HG02610 (cell line): ENCODE measurements around the gene WDR1.

Experiments used
- ATAC-seq: cut with Tn5 transposase; IDR thresholded peaks from one replicate; pipeline ENCODE4 v1.9.1; 2021; ENCODE audit warnings: mild to moderate bottlenecking, moderate library complexity; ENCODE audit not compliant: unreplicated experiment

WDR1 gene

DNA sequence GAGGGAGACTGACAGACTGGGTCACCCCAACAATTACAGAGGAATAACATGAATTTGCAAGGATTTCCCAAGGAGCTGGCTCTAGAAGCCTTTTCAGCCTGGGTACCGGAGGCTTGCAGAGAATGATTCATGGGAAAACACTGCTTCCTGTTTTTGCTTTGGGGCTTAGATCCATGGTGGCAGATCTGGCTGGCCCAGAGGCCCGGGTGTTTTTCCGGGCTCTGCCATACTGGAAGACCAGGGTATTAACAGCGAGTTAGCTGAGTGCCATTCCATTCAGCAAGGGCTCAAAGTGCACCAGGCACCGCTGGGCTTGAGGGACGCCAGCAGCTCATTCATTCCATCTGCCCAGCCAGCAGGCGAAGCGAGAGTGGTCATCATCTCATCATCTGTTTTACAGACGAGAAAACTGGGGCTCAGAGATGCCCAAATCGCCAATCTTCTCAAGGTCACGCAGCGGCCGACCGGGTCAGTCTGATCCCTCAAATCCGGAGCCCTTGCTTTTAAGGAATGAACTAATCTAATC is 1.3 kb downstream of the WDR1 start:
- no peak for ATAC-seq

DNA sequence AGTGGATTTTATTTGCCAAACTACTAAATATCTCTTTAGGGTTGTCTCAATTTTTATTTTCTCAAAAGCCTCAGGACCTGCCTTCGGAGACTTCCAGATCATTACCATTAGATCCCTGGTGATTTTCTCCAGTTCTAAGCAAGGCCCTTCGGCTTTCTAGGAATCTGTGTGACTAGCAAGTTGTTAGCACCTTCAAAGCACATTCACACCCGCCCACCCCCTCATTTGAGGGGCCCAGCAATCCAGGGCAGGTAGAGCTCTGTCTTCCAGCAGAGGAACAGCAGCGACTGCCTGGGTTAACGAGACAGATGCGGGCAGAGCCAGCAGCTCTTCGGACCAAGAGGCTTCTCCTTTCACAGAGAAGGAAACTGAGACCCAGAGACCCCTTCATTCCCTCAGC is 2.0 kb downstream of the WDR1 start:
- no peak for ATAC-seq

DNA sequence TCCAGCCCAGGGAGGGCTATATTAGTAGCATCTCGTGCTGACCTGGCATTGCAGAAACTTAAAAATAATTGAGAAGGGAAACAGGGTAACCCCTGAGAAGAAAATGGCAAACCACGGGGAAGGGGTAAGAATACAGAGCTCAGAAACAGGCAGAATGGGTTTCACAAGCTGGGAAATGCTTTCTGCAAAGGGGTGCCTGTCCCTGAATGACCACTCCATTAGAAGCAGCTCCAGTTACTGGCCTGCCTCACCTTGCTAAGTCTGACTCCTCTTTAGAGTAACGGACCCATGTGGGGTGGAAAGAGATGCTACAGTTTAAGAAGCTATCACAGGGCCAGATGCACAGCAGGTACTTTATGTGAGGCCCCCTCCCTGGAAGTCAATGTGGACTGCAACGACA is 2.5 kb downstream of the WDR1 start:
- ATAC-seq = no peak

DNA sequence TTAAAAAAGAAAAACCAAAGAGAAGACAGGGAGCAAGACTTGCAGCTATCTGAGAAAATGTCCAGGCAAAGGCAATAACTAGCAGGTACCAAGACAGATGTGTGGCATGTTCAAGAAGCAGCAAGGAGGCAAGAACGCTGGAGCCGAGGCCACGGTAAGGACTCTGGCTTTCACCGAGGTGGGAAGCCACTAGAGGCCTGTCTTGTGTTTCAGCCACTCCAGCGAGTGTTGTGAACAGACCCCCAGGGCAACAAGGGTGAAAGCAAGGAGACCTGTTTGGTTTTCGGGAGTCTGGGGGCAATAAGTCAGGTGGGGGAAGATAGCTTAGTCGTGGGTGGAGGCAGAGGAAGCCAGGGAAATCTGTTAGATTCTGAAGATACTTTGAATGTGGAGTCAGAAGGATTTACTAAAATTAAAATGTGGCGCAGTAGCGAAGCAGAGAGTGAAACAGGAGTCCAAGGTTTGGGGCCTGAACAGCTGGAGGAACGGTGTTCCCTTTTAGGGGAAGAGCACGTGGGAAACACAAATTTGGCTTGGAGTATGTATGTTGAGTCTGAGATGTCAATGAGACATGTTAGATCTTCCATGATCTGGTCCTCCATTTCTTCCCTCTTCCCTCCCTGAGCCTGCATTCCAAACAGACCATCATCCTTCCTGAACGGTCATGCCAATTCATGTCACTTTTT is 3.1 kb downstream of the WDR1 start:
- no peak for ATAC-seq

DNA sequence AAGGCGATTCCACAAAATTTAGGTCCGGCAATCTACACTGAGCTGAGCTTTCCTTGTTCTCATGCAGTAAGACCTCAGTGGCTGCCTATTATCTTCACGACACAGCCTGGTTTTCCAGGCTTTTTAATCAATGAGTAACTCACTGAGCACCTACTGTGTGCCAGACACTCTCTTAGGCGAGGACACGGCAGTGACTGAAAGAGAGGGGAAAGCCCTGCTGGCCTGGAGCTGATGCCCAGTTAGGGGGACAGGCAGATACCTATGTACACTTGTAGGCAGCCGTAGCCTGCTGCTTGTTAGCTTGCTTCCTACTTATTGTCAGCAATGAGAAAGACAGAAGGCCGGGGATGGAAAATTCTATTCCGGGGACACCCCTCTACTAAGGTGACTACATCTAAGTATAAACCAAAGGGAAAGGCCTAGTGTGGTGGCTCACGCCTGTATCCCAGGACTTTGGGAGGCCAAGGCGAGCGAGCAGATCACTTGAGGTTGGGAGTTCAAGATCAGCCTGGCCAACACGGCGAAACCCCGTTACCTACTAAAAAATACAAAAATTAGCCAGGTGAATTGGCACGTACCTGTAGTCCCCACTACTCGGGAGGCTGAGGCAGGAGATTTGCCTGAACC is 3.8 kb downstream of the WDR1 start:
- no peak for ATAC-seq

DNA sequence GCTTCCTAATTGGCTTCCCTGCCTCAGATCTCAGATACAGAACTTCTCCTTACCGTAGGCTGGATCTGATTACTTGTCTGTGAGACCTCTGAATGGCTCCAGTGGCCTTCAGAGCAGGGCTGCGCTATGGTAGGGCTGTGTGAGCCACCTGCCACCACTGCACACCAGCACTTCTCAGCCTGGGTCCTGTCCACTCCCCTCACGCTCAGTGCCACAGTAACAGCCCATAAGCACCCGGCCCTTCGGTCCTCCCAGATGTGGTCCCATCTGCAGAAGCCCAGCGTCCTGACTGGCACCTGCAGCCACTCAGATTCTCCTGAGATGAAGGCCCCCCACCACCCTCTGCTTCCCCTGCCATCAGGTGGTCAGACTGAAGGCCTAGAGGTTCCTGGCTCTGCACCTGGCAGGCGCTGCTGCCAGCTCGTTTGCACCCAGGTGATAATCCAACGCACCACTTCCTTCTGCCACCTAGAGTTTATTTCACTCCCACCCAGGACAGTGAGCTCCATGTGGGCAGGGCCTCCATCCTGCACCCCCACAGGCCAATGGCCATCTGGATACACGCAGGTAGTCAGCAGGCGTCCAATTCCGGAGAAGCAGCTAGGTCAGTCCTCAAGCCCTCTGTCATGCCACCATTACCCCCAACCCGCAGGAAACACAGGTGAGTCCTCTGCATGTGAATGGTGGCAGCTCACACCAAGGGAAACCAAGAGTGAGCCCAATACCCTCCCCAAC is 5.4 kb downstream of the WDR1 start:
- no peak for ATAC-seq

DNA sequence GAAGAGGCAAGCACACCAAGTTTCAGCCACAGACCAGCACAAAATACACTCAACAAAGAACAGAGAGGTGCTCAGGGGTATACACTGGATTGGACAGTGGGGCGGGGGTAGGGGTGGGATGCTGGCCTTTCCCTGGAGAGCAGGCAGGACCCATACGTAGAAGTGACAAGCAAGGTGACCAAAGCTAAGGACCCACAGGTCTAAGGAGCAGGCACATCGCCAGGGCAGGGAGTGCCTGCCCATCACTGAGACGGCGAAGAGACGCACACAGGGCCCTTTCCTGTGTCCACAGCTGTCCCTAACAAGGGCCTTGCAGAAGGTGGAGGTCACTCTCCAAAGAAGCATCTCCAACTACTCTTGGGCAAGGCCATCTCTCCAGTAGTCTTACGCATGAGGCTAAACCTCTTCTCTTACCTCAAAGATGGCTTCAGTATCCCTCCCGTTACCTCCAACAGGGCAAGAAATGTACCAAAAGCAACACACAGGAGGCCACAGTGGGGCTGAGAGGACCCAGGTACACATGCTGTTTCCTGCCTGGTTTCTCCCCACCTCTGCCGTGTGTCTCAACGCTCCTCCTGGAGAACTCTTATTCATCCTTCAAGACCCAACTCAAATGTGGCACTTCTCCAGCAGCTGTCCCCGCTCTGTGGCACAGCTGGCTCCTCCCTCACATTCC is 6.5 kb downstream of the WDR1 start:
- ATAC-seq = no peak

DNA sequence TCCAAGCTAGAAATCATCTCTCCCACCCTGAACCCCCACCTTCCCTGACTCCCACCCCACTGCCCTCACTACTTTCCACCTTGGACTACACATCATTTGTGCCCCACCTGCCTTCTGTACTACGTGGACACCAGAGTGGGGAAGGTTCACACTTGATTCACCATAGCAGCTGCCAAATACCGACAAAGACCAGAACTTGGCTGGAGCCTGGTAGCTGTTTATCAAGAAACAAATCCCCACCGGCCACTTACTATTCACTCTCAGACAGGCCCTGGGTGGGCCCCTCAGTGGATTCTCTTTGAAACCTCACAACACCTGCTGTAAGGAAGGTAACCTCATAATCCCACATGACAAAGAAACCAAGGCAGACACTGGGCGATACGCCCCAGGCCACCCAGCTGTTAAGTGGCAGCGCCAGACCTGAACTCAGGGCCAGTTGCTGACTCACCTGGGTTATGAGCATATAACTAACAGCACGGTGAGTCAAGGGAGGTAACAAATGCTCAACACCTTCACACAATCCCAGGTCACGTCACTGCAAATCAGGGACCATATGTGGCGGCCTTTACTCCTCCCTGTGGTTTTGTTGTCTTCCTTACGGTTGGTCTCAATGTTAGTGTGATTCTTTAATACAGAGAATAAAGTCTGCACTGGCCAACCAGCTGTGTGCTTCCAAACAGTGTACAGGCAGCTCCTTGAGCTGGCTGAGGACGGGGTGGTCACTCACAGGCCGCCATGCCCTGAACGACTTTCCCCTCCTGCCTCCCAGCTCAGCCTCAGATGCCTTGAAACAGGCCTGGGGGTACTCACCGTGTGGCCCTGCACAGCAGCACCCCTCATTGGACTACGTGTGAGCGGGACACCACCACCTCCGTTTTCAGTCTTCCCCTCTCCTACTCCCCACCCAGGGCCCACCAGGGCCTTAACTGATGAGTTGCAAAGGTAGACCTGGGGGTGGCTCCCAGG is 7.5 kb downstream of the WDR1 start:
- no peak for ATAC-seq

DNA sequence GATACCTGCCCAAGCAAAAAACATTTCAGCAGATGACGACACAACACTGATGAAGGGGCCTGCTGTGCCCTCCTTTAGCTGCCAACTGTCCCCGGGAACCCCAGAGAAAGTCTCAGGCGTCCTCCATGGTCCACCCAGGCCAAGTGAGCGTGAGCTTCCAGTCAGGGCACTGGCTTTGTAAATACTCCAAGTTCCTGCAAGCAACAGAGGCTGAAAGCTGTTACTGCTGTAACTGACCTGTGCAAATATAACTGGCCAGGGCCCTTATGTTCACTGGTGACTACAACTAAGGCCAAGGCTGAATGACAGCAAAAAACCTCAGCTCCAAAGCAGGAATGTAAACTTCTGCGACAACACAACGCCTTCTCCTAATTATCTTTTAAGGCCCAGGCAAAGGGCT is 8.2 kb downstream of the WDR1 start:
- no peak for ATAC-seq

DNA sequence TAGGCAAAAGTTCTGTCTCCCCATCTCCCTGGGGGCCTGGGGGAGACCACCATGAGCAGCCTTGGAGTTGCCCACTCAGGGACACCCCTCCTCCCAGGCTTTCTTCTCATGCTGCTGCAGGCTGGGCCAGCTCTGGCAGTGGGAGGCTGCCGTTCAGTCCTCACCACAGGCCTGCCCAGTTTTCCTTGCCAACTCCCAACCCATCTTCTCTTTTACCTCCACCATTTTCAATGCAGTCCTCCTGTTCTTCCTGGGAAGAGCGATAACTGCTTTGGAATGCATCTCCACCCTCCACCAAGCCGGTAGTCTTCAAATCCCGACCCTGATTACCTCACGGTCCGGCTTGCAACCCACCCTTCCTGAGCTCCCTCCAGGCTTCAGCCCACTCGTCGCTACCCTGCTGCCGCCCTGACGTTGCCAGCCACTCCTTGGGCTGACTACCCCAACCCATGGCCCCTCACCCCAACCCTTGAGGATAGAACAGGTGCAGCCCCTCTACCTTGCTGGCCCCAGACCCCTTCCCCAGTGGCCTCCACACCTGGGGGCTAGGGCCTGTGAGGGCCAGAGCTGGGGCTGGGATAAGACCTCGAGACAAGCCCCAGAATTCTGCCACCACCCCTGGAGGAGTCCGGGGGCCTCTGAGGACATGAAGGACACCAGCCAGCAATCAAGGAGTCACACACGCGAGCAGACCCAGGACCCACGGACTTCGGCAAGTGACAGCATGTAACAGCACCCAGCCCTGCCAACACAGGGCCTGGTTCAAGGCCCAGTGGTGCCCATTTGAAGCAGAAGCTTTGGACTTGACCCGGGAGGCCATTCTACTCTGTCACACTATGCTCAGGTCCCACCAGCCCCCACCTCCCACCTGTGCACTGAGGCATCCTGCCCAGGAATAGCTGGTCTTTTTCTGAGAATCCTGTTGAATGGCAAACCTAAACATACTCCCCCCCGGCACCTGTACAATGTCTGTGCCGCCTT is 9.2 kb downstream of the WDR1 start:
- no peak for ATAC-seq

DNA sequence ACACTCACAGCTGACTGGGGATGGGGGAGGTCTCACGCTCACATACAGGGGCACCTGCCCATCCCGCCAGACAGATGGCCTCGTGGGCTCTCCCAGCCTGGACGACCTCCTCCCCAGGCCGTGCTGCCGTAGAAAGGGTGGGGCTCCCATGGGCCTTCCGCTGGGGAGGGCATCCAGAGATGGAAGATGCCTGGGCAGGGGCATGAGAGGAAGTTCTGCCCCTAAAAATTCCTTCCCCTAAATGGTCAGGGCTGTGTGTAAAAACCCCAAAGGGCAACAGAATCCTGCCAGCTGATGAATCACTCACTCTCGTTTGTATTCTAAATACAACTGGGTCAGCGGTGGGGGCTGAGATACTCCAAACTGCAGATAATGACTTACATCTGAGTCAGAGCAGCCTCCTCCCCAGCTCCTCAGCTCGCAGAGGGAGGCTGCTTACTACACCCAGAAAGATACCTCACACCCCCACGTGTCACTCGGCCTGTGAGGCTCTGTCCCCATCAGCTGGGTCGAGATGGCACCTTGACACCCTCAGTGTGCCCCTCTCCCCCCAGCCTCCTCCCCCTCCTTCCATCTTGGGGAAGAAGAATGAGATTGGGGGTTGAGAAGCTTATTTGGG is 10.1 kb downstream of the WDR1 start:
- no peak for ATAC-seq

DNA sequence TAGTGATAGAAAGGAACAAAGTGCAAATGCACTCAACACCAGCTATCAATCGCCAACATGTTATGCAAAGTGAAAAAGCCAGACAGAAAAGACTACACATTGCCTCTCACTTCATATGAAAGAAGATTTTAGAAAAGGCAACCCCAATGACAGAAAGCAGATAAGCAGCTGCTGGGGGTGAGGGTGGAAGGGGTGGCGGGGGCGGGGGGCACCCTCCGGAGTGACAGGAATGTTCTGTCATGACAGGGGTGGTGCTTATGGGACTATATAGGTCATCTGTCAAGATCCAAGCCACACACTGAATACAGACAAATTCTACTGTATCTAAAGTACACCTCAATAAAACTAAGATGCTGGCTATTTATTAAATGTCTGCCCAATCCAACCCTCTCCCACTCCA is 10.7 kb downstream of the WDR1 start:
- ATAC-seq = no peak

DNA sequence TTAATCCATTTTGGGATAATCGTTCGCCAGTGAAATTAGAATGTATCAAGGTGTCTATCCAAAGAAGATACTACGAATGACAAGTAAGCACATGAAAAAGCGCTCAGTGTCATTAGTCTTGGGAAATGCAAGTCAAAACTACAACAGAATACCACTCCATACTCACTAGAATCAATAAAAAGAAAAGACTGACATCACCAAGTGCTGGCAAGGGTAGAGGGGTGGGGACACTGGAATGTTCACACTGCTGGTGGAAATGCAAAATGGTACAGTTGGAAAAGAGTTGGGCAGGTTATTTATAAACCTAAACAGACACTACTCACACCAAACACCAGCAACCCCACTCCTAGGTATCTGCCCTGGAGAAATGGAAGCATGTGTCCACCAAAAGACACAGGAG is 11.2 kb downstream of the WDR1 start:
- no peak for ATAC-seq

DNA sequence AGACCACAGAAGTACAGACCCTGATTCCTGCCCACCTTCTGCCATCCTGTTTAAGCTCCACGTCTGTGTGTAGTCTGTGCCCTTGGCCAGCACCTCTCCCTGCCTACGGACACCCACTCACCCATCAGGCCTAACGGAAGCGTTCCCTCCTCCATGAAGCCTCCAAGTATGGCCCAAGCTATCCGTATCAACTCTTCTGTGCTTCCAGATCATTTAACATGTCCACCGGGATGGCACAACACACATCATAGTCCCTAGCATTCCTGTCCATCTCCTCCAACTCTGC is 11.7 kb downstream of the WDR1 start:
- no peak for ATAC-seq

DNA sequence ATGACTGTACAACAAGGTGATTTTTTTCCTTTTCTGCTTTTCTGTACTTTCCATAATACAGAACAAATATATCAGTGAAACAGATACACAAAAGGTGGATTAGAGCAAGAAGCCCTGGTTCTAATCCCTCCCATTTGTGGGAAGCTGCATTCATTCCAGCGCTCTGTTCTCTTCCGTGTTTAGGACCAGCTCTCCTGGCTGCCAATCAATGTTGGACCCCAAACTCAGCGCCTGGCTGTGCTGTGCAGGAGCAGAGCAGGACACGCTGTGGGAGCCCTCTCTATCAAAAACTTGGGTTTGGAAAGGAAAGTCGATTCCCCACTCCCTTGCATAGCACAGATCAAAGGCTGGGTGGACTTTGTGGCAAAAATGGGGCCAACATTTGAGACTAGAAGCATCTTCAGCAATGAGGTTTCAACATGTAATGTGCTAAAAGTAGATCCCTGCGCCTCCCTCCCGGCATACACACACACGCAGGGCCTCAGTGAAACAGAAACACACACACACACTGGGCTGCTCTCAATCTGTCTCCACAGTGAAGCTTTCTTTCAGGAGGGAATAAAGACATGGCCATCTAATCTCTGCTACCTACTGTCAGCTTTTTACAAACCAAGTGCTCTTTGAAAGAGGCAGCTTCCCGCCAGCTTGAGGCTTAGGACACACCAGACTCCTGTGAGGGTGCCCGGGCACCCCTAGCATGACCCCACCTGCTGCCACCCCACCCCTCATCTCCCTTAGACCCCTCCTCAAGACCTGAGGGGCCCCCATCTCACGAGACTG is 12.2 kb downstream of the WDR1 start:
- ATAC-seq = no peak

DNA sequence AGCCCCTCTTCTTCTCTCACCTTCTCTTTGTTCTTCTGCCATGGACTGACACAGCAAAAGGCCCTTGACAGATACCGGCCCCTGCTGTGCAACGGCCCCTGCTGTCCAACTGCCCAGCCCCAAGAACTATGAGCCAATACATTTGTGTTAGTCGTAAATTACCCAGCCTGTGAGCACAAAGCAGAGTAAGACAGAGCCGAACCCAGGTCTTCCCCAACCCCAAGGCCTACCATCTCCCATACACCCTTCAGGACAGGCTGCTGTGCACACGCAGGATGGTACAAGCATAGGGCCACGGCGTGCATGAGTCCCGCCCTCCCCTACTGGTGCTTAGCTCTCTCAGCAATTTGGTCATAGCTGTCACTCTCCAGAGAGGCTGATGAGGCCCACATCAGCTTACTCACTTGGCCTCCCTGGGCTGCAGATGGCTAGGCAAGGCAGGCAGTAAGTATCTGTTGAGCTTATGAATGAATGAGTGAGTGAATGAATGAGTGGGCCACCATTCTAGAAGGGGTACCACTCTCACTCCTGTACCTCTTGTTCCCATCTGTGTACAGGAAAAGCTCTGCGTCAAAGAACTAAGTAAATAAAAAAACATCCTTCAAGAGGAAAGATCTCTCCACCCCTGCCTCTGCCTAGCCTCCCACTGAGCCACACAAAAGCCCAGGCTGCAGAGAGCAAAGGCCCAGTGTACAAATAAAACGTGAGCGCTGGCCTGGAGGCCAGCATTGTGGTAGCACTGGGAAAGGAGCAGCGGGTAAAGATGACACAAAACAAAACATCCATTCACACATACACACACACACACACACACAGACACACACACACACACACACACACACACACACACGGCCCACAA is 13.9 kb downstream of the WDR1 start:
- no peak for ATAC-seq
